Suprapubic skin (tissue), 4 donors: ENCODE results near the gene CCL16. TPM values are rescaled to one million over a fixed set of nuclear protein-coding genes. Genes with fewer than 3 reads are reported as not detected.

Experiments
- DNase-seq, 2 donors: peaks; one replicate each; pipeline ENCODE4 v3.0.0-alpha.2; 2019; ENCODE audit warnings: low spot score in 2 of 2
- H3K27ac ChIP-seq: fragments of 200-600 bp; sonication (generic); one replicate; pipeline ENCODE4 v1.5.1; 2019
- H3K27me3 ChIP-seq: fragments of 200-600 bp; sonication (generic); one replicate; pipeline ENCODE4 v1.5.1; 2019
- H3K36me3 ChIP-seq: fragments of 200-600 bp; sonication (generic); one replicate; pipeline ENCODE4 v1.5.1; 2019
- H3K4me1 ChIP-seq: fragments of 200-600 bp; sonication (generic); one replicate; pipeline ENCODE4 v1.5.1; 2019
- H3K4me3 ChIP-seq: fragments of 200-600 bp; sonication (generic); one replicate; pipeline ENCODE4 v1.5.1; 2019; ENCODE audit warnings: mild to moderate bottlenecking
- H3K9me3 ChIP-seq: fragments of 200-600 bp; sonication (generic); one replicate; pipeline ENCODE4 v1.5.1; 2019
- EP300 ChIP-seq: sonication (generic); formaldehyde crosslinking; IDR thresholded peaks from one replicate; pipeline ENCODE4 v1.6.1; 2017; ENCODE audit warnings: antibody characterized with exemption
- POLR2A ChIP-seq, 2 donors: fragments of 450-650 bp; IDR thresholded peaks; one replicate each; pipeline ENCODE4 v1.6.1; 2017; ENCODE audit warnings: antibody characterized with exemption in 2 of 2, mild to moderate bottlenecking in 2 of 2, moderate library complexity in 2 of 2
- POLR2AphosphoS5 ChIP-seq, 3 donors: sonication (generic); formaldehyde crosslinking; IDR thresholded peaks; one replicate each; pipeline ENCODE4 v1.6.1; 2017; ENCODE audit warnings: antibody characterized with exemption in 3 of 3
- WGBS: methylation state at CpG from one replicate; pipeline ENCODE4 v1.1.5; 2018; 5-methylcytosine and 5-hydroxymethylcytosine counted together
- total RNA-seq, 4 donors: library from RNA; depleted of rRNA; stranded (reverse); fragments of >200 nt; gene quantifications; one replicate each; pipeline ENCODE4 v1.1.0, GENCODE V29; 2016
- TF ChIP-seq, protein P1 (sequence below), 2 donors: fragments of 200-600 bp in 1 of 2; fragments of 450-650 bp in 1 of 2; sonication (generic) in 1 of 2; IDR thresholded peaks; one replicate each; pipeline ENCODE4 v1.5.1; 2016 to 2019; ENCODE audit warnings: antibody characterized with exemption in 2 of 2, mild to moderate bottlenecking in 1 of 2, moderate library complexity in 1 of 2

Gene CCL16
- total RNA-seq, 4 donors from 2014 or later, result not detected

DNA sequence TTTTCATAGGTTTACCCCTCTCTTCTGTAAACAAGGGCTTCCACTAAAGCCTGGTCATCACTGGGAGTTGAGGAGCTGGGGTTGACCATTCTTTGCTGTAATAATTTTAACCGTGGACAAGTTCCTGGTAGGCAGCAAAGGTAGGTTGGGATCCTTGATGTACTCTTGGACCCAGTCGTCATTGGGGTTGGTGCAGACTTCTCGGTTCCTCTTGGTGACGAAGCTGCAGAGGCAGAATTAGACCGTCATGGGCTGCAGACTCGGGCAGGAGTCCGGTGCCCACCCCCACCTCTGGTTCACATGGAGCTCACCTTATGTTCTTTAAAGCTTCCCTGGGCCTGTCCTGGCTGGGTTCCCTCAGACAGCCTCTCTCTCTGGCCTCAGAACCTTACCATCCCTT is 3.8 kb downstream of the CCL16 start:
- 96% methylated on average over 7 of the region's 7 CpGs for WGBS
- peaks cover 3% of the 10 kb centered on the region for H3K4me1 ChIP-seq
- TF ChIP-seq, protein P1, sequence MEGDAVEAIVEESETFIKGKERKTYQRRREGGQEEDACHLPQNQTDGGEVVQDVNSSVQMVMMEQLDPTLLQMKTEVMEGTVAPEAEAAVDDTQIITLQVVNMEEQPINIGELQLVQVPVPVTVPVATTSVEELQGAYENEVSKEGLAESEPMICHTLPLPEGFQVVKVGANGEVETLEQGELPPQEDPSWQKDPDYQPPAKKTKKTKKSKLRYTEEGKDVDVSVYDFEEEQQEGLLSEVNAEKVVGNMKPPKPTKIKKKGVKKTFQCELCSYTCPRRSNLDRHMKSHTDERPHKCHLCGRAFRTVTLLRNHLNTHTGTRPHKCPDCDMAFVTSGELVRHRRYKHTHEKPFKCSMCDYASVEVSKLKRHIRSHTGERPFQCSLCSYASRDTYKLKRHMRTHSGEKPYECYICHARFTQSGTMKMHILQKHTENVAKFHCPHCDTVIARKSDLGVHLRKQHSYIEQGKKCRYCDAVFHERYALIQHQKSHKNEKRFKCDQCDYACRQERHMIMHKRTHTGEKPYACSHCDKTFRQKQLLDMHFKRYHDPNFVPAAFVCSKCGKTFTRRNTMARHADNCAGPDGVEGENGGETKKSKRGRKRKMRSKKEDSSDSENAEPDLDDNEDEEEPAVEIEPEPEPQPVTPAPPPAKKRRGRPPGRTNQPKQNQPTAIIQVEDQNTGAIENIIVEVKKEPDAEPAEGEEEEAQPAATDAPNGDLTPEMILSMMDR (IDR thresholded peaks at IDR 0.05), result no peak
- no peak for DNase-seq
- H3K27ac ChIP-seq, result no peak overlapping the region
- H3K9me3 ChIP-seq, result no peaks in the 10 kb centered on the region
- no peaks in the 10 kb centered on the region for H3K36me3 ChIP-seq
- H3K27me3 ChIP-seq, result no peaks in the 10 kb centered on the region
- H3K4me3 ChIP-seq, result no peak overlapping the region

DNA sequence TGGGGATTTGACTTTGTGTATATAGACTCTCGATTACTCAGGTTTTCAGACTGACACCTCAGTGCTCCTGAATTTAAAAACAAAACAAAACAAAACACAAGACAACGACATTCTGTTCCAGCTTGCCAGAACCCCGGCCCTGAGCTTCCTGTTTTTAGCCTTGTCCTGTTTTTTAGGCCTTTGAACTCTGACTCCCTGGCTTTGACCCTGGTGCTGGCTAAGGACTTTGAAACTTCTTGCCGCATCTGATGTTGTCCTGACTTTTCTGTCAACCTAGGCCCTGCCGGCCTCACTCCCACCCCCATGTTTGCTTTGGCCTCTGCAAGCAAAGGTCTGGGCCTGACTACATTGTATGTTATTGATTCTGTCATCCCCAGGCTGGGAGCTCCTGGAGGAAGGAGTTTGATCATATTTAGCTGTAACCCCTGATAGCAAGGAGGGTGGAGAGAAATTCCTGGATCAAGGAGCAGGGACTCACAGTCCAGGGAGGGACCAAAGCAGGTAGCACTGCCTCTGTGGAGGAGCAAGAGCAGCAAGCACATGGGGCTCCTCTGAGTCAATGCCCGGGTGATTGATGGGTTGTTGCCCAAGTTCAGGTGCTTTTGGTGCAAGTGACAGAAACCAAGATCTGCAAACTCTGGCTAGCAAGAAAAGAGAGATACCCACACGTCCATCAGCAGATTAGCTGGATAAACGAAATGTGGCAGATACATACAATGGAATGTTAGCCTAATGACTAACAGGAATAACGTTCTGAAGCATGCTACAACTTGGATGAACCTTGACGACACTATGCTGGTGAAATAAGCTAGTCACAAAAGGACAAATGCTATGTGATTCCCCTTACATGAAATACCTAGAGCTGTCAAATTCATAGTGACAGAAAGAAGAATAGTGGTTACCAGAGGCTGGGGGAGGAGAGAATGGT is 7.7 kb downstream of the CCL16 start:
- WGBS, result 52% methylated on average over 10 of the region's 10 CpGs
- Histone ChIP-seq H3K9me3 (no peaks in the 10 kb centered on the region), H3K4me1 (peaks cover 3% of the 10 kb centered on the region), H3K27ac (no peak overlapping the region), H3K27me3 (no peaks in the 10 kb centered on the region), H3K36me3 (no peaks in the 10 kb centered on the region), H3K4me3 (no peak overlapping the region)
- no peak for DNase-seq
- TF ChIP-seq POLR2A (IDR thresholded peaks at IDR 0.05) (no peak), EP300 (no peak), POLR2AphosphoS5 (IDR thresholded peaks at IDR 0.05) (no peak)
- TF ChIP-seq, protein P1 (IDR thresholded peaks at IDR 0.05), result no peak

DNA sequence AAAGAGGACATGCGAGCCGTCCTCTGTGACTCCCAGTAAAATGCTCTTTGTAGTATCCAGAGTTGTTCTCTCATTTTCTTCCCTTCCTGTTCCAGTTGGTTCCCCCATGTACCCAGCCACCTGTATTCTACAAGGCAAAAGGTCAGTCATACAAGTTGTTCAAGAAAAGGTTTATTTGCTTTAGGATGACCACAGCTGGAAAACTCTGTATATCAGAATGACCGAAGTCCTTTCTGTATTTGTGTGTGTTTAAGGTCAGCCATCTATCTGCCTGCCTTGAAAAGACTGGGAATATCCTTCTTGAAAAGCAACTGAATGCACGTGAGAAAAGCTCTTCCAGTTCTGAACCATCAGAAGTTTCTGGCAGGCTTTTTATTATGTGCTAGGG is 8.4 kb downstream of the CCL16 start:
- H3K4me3 ChIP-seq, result no peak overlapping the region
- H3K27ac ChIP-seq, result no peak overlapping the region
- TF ChIP-seq EP300 (no peak), POLR2AphosphoS5 (IDR thresholded peaks at IDR 0.05) (no peak), POLR2A (IDR thresholded peaks at IDR 0.05) (no peak)
- TF ChIP-seq, protein P1 (IDR thresholded peaks at IDR 0.05), result no peak
- 84% methylated on average over 4 of the region's 4 CpGs for WGBS
- H3K9me3 ChIP-seq, result no peaks in the 10 kb centered on the region
- H3K27me3 ChIP-seq, result no peaks in the 10 kb centered on the region
- no peak for DNase-seq
- peaks cover 3% of the 10 kb centered on the region for H3K4me1 ChIP-seq
- no peaks in the 10 kb centered on the region for H3K36me3 ChIP-seq

DNA sequence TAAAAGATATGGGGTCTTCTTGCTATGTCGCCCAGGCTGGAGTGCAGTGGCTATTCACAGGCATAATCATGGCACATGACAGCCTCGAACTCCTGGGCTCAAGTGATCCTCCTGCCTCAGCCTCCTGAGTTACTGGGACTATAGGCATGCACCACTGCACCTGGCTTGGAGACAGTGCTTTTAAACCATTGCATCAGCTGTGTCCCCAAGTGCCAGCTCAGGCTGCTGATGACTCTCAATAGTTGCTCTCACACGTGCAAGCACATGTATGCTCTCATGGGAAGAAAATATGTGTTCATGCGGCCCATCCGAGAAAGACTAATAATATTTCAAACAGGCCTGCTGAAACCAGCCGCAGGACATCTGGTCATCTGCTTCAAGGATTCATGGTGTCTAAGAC is 8.8 kb downstream of the CCL16 start:
- WGBS, result 88% methylated on average over 6 of the region's 6 CpGs
- H3K9me3 ChIP-seq, result no peaks in the 10 kb centered on the region
- no peak overlapping the region for H3K4me3 ChIP-seq
- no peak for DNase-seq
- TF ChIP-seq POLR2A (IDR thresholded peaks at IDR 0.05) (no peak), POLR2AphosphoS5 (IDR thresholded peaks at IDR 0.05) (no peak), EP300 (no peak)
- TF ChIP-seq, protein P1 (IDR thresholded peaks at IDR 0.05), result no peak
- no peaks in the 10 kb centered on the region for H3K27me3 ChIP-seq
- no peak overlapping the region for H3K27ac ChIP-seq
- peaks cover 3% of the 10 kb centered on the region for H3K4me1 ChIP-seq
- H3K36me3 ChIP-seq, result no peaks in the 10 kb centered on the region

DNA sequence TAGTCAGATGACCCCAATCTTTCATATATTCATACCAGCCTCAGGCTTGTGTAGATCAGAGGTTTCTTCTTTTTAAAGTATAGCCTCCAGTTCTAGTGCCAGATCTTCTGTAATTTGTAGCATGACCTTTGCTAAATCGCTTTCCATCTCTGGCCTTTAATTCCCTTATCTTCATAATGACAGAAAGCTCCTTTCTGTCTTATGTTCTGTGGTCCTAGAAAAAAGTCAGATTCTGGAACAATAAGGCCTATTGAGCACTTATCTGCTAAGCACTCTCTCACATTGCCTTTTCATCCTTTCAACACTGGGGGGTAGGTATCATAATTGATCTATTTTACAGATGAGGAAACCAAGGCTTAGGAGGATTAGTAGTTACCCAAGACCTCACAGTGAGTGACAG is 9.2 kb downstream of the CCL16 start:
- Histone ChIP-seq H3K36me3 (no peaks in the 10 kb centered on the region), H3K27me3 (no peaks in the 10 kb centered on the region), H3K27ac (no peak overlapping the region), H3K4me1 (peaks cover 3% of the 10 kb centered on the region), H3K9me3 (no peaks in the 10 kb centered on the region), H3K4me3 (no peak overlapping the region)
- DNase-seq, result no peak
- TF ChIP-seq POLR2A (IDR thresholded peaks at IDR 0.05), result no peak
- TF ChIP-seq, protein P1 (IDR thresholded peaks at IDR 0.05), result no peak
- no peak for TF ChIP-seq POLR2AphosphoS5 (IDR thresholded peaks at IDR 0.05)
- TF ChIP-seq EP300, result no peak
- WGBS, result 75% methylated on average over 1 of the region's 1 CpG
